ENCODE measurements around the gene DPEP1.

GRCh38 chr16:89588413-89589109 is 24.9 kb upstream of the DPEP1 start:
- TF ChIP-seq, protein P1, sequence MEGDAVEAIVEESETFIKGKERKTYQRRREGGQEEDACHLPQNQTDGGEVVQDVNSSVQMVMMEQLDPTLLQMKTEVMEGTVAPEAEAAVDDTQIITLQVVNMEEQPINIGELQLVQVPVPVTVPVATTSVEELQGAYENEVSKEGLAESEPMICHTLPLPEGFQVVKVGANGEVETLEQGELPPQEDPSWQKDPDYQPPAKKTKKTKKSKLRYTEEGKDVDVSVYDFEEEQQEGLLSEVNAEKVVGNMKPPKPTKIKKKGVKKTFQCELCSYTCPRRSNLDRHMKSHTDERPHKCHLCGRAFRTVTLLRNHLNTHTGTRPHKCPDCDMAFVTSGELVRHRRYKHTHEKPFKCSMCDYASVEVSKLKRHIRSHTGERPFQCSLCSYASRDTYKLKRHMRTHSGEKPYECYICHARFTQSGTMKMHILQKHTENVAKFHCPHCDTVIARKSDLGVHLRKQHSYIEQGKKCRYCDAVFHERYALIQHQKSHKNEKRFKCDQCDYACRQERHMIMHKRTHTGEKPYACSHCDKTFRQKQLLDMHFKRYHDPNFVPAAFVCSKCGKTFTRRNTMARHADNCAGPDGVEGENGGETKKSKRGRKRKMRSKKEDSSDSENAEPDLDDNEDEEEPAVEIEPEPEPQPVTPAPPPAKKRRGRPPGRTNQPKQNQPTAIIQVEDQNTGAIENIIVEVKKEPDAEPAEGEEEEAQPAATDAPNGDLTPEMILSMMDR (conservative IDR thresholded peaks at IDR 0.05; ENCODE audit: low read length): no peak
- TF ChIP-seq EZH2phosphoT487 (IDR thresholded peaks at IDR 0.05; ENCODE audit: borderline replicate concordance): no peak
